HCEC 1CT (cell line): Measurements from ENCODE around the gene ANGPTL8.

ENCODE experiments used
- DNase-seq: peaks from one replicate; pipeline ENCODE4 v3.0.0-alpha.2; 2017

The ANGPTL8 gene

DNA sequence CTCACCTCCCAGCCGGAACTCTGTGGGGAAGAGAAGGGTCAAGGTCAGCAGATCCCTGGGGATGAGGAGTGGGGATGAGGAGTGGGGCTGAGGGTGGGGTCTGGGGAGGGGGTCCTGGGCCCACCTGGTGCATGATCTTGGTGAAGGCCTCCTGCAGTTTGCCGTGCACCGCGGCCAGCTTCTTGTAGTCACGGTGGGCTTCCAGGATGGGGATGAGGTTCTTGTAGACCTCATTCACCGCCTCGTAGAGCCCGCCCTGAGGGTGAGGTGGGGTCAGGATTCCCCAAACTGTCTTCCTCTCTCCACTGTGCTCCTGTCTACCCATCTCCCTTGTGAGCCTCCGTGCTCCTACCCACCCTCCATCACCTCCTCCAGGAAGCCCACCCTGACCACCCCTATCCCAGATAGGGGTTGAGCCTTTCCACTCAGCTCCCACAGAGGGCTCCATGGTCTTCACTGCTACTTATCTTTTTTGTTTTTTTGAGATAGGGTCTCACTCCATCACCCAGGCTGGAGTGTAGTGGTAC lies 35.3 kb upstream of the ANGPTL8 start:
- no peak for DNase-seq

DNA sequence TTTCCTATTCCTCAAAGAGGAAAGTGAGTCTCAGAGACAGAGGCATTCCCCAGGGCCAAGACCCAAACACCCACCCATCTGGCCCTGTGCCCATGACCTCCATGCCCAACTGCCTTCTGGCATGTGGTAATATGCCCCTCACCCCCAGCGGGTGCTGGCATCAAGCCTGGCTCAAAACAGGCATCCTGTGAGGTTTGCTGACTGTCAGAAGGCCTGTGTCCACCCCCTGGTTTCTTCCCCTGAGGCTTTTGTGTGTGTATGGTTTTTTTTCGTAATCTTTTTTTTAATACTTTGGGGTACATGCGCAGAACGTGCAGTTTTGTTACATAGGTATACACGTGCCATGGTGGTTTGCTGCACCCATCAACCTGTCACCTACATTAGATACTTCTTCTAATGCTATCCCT lies 34.5 kb upstream of the ANGPTL8 start:
- no peak for DNase-seq

DNA sequence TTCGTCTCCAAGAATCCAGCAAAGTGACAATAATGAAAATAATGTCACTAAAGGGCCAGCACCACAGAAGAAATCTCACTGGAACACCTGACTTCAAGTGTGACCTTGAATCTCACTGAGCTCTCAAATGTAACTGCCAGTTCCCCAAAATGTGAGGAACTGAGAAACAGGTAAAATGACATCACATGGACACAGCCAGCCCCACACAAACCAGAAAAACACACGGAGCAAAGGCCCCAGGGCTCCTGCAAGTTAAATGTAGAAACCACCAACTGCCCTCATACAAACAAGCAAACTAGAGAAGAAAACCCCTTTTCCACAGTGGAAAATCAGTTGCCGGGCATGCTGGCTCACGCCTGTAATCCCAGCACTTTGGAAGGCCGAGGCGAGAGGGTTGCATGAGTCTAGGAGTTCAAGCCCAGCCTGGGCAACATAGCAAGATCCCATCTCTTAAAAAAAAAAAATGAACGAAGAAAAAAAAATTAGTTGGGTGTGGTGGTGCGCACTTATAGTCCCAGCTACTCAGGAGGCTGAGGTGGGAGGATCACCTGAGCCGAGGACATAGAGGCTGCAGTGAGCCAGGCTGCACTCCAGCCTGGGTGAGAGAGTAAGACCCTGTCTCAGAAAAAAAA lies 33.4 kb upstream of the ANGPTL8 start:
- no peak for DNase-seq

DNA sequence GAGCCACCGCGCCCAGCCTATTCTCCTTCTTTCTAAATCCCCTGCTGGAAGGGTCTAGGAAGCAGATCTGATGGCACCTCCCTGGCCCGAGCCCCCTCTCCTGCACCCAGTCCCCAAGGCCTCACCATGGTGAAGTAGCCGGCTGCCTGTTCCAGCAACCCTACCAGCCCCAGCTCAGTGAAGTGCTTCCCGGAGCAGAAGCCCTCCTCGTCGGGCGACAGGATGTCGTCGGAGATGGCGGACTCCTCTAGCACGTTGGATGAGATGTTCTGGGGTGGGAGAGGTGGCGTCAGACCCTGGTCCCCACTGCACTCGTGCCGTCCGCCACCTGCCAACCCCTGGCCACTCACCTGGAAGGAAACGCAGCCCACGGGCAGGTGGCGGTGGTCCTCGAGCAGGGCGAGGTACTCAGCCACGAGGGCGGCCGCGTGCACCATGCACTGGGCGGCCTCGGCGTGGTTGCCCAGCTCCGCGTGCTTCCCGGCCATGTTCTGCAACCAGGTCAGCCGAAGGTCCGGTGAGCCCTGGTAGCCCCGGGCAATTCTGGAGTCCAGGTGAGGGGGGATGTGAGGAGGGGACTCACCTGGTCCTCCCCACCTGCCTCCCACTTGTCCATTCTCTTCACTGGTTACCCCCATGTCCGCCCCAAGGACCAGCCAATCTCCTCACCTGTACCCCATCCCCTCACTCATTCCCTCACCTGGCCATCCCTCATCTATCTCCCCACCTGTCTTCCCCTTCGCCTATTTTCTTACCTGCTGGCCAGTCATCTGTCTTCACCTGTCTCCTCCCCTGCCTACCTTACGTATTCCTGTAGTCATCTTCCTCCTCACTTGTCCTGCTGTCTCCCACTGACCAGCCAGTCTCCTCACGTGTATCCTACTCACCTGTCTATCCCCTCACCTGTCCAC lies 30.6 kb upstream of the ANGPTL8 start:
- DNase-seq, result no peak

DNA sequence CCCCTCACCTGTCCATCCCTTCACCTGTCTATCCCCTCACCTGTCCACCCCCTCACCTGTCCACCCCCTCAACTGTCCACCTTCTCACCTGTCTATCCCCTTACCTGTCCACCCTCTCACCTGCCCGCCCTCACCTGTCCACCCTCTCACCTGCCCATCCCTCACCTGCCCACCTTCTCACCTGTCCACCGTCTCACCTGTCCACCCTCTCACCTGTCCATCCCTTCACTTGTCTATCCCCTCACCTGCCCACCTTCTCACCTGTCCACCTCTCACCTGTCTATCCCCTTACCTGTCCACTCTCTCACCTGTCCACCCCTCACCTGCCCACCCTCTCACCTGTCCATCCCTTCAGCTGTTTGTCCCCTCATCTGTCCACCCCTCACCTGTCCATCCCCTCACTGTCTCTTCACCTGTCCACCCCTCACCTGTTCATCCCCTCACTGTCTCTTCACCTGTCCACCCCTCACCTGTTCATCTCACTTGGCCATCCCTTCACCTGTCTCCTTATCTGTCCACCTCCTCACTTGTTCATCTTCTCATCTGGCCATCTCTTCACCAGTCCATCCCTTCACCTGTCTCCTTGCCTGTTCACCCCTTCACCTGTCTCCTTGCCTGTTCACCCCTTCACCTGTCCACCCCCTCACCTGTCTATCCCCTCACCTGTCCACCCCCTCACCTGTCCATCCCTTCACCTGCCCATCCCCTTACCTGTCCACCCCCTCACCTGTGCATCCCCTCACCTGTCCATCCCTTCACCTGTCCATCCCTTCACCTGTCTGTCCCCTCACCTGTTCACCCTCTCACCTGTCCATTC lies 29.4 kb upstream of the ANGPTL8 start:
- no peak for DNase-seq

DNA sequence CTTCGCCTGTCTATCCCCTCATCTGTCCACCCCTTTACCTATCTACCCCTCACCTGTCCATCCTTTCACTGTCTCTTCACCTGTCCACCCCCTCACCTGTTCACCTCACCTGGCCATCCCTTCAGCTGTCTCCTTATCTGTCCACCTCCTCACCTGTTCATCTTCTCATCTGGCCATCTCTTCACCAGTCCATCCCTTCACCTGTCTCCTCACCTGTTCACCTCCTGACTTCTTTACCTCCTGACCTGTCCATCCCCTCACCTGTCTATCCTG lies 28.8 kb upstream of the ANGPTL8 start:
- no peak for DNase-seq

DNA sequence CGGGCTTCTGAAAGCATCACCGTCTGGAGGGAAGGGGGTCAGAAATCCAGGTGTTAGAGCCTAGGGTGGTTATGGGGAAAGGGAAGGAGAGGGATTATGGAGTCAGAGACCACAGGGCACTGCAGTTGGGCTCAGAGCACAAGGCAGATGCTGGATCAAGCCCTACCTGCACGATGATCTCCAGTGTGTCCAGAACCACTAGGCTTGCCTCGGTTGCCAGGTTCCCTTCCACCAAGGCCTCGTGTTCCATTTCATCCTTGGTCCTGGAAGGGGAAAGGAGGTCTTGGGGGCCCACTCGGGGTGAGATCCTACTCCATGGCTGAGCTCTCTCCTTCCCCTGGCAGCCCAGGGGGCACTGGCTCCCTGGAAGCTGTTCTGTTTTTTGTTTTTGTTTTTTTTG lies 25.0 kb upstream of the ANGPTL8 start:
- no peak for DNase-seq

DNA sequence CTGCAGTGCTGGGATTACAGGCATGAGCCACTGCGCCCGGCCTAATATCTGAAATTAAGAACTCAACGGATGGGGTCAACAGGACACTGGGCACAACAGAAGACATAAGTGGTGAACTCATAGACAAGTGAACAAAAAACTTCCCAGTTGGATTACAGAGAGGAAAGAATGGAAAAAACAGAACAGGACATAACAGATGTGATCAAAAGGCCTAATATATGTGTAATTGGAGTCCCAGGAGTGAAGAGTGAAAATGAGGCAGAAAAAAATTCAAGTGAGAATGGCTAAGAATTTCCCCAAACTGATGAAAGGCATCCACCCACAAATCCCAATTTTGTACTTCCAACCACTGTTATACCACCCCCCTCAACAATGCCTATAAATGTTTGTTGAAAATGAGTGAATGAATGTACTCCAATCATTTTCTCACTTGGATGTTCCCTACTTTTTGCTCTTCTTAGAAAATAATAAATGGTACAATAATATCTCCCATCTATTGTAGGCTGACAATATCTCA lies 18.3 kb upstream of the ANGPTL8 start:
- DNase-seq, result no peak

DNA sequence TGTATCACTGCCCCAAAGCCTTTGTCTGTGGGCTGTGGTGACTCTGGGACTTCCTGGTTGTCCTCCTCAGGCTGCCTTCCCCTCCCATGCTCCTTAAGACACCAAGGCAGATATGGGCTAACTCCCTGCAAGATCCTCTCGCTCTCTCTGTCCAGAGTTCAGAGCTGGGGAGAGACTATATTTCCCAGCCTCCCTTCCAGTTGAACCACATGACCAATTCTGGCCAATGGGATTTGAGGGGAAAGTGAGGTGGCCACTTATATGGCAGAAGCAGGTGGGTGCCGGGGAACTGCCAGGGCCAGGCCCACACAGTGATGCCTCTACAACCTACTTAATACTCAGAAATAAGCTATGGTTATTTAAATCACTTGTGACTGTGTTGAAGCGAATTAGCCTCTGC lies 16.2 kb upstream of the ANGPTL8 start:
- no peak for DNase-seq

DNA sequence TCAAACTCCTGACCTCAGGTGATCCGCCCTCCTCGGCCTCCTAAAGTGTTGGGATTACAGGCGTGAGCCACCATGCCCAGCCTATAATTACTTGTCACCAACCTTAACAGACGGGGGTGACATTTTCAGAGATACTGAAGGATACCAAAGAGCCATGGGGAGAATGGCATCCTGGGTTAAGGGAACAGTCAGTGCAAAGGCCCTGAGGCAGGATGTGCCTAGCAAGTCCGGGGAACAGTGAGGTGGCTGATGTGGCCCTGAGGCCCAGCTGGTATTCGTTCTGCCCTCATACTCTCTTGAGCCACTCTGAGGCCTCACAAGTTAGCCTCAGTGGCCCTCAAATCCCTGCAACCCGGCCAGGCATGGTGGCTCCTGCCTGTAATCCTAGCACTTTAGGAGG lies 15.0 kb upstream of the ANGPTL8 start:
- no peak for DNase-seq

DNA sequence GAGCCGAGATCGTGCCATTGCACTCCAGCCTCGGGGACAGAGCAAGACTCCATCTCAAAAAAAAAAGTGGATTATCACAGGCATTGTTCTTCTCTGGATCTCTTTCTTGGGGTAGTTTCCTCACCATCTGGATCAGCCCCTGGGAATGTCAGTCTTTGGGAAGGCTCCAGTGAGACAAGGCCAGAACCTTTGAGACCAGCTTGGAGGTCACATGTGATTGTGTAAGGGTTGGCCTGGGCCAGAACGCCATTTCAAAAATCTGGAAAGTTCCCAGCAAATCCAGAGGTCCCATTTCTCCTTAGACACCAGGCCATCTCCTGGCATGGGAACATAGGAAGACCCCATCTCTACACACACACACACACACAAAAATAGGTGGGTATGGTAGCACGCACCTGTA lies 14.2 kb upstream of the ANGPTL8 start:
- DNase-seq, result no peak

DNA sequence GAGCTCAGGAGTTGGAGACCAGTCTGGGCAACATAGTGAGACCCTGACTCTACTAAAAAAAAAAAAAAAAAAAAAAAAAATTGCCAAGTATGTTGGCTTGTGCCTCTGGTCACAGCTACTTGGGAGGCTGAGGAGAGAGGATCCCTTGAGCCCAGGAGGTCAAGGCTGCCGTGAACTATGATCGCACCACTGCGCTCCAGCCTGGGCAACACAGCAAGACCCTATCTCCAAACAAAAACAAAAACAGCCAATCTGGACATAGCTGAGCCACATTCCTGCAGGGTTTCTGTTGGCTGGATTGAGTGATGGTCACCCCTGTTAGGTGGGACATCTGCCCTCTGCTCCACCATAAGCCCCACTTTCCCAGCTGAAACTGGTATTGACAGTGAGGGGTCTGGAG lies 13.6 kb upstream of the ANGPTL8 start:
- no peak for DNase-seq

DNA sequence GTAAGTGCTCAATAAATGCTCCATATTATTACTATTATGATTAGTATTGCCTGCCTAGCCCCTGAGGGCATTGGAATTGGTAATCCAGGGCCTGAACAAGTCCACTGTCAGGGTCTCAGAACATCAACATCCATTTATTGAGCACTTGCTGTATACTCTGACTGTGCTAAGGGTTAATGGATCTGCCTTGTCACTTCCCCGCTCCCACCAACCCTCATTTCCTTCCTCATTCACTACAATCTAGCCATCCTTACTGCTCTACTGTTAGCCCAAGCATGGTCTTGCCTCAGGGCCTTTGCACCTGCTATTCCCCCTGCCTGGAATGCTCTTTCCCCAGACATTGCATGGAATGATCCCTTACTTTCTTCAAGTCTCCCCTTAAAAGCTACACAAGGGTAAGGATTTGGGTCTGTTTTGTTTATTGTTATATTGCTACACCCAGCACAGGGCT lies 12.7 kb upstream of the ANGPTL8 start:
- DNase-seq, result no peak

DNA sequence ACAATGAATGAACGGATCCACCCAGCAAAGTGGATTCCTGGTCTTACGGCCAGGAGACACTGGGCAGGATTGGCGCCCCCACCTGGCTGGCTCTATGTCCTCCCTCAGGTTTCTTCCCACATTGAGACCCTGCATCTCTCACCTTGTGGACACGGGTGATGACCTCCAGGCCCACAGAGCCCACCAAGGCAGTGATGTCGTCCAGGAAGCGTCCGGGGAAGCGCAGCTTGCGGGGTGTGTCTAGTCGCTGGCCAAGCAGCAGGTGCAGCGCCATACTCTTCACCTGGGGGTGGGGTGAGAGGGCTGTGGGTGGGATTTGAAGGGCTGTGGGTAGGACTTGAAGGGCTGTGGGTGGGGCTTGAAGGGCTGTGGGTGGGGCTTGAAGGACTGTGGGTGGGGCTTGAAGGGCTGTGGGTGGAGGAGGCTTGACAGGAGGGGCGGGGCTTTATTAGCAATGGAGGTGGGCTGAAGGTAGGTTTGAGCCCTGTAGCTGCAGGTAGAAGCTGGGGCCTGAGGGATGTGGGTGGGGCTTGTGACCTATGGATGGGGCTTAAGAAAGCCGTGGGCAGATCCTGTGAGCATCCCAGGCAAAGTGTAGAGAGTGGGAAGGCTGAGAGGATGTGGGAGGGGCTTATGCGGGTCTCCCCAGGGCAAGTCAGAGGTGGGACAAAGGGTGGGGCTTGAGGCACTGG lies 12.1 kb upstream of the ANGPTL8 start:
- no peak for DNase-seq

DNA sequence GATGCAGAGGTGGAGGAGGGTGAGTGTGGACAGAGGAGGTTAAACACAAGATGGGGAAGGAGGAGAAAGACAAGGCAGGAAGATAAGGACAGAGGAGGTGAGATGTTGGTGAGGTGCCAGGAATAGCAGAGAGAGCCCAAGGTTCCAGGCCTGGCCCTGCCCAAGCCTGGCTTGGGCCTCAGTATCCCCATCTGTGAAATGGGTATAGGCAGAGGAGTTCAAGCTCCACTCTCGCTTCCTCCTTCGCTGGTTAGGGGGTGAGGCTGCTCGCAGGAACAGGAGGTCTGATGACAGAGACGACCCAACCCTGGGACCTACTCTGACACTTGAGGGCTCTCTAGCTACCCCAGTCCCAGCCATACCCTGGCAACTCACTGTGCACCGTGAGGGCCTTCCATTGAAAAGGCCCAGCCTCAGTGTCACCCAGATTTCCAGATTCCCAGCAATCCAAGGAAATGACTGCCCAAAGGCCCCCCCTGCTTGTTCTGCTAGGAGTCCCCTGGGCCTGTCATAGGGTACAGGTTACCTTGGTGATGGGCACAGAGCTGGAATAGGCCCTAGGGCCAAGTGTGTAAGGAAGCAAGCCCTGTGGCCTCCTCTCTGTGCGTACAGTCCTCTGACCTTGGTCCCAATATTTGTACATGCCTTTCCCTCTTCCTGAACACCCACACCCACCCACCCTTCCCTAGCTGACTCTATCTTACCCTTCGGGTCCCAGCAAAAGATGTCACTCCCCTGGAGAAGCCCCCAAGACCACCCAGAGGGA lies 8.6 kb upstream of the ANGPTL8 start:
- no peak for DNase-seq

DNA sequence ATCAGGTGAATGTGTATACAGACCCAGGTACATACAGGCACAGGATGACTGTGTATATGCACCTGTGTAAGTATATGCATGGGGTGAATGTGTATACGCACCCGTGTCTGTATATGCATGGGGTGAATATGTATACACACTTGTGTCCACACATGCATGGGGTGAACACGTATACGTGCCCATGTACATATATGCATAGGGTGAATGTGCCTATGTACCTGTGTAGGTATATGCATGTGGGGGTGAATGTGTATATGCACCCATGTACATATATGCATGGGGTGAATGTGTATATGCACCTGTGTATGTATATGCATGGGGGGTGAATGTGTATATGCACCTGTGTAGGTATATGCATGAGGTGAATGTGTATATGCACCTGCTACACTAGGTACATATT lies 6.9 kb upstream of the ANGPTL8 start:
- DNase-seq, result no peak

DNA sequence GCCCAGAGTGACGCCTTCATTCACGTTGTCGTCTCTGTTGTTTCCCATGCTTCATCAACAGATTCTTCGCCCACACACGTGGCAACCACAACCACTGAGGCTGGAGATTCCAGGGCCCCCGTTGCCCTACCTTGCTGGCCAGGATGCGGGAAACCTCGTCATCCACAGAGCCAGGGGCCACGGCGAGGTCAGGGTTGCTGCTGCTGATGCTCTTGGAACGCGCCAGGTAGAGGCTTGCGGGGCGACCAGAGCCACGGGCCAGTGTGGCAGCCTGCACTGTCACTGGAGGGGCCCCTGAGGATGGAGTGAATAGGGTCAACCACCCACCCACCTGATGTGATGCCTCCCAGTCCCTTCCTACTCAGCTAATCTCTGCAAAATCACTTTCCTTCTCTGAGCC lies 6.3 kb upstream of the ANGPTL8 start:
- DNase-seq, result no peak

DNA sequence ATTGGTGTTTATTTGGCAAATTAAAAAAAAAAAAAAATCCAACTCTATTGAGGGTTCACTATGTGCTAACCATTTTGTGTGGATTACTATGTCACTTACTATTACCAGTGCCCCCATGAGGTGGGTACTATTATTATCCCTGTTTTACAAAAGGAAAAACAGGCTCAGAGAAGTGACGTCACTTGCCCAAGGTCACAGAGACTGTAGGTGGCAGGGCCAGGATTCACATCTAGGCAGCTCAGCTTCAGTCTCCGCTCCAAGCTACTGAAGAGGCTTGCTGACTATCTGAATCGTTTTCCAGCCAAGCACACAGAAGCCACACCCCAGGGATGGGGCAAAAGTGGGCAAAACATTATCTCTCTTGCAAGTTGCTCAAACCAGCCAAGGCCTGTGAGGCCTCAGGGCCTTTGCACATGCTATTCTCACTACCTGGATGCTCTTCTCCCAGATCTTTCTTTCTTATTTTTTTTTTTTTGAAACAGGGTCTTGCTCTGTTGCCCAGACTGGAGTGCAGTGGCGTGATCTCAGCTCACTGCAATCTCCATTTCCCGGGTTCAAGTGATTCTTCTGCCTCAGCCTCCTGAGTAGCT lies 4.8 kb upstream of the ANGPTL8 start:
- no peak for DNase-seq

DNA sequence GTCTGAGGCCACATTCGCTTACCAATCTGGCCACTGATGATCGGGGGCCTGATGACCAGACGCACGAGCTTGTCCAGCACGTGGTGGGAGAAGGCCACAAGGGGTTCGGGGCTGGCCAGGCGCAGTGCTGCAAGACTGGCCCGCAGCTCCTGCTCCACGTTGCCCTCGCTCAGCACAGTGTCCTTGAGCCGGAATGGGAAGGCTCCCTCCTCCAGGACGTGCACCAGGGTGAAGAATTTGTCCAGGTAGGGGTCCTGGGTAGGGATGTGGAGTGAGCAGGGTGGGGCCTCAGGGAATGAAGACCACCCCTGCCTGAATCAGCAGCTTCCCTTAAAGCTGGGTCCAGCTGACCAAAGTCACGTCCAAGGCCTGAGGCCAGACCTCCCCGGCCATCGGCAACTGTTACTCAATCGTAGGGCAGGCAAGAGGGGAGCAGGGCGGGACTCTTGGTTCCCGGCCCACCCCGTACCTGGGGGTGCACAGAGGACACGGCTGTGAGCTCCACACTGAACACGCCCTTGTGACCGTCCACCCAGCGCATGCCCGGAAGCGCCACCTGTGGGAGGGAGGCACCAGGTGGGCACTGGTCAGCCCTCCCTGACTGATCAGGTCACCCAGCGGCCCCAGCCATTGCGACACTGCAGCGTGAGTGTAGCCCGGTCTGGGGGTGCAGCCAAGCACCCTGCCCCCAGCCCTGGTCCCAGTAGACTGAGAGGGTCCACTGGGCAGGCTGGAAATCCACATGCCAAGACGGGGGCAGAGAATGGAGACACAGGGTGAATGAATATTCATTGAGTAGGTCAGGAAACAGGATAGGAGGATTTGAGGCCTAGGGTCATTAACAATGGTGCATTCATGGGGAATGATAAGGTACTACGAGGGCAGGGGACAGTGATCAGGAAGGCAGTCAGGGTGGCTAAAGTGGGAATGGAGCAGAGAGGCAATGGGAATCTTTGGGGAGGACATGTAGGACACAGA lies 2.8 kb upstream of the ANGPTL8 start:
- DNase-seq, result no peak

DNA sequence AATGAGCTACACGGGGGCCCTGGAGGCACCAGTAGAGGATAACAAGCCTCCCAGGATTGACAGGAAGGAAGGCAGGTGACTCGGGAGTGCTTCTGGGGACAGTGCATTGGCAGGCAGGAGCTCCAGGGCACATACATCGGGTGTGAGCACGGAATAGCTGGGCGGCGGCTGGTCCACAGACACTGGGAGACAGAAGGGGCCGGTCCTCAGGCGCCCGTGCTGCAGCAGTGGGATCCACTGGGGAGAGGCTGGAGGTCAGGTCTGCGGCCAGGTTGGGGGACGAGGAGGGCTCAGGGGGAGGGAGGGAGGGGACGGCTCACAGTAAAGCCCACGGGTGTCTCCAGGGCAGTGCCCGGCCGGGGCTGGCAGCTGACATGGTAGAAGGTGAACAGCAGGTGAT lies 2.1 kb upstream of the ANGPTL8 start:
- no peak for DNase-seq
